ENCODE results near the gene CLCA1. TPM values are rescaled to one million over a fixed set of nuclear protein-coding genes. Genes with fewer than 3 reads are reported as not detected.

CLCA1 gene
- total RNA-seq, 1 donor from 2014 or later, result not detected

DNA sequence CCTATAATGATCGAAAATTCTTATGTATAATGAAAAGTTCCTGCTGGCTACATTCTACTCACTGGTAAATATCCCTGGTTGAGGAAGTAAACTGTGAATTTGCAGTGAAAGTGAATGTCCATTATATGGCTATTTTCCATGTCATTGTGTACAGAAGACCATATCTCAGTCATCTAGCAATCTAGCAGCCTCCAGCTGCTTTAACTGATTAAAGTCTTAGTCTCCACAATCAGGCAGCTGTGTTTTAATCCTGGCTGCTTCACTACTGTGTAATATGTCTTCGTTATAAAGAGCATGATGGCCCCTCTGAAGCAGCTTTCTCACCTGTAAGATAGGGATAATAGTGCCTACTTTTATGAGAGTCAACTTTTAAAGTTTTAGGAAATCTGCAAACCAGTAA lies 33.4 kb upstream of the CLCA1 start:
- no peaks in the 10 kb centered on the region for H3K79me2 ChIP-seq (ENCODE audit: low read depth)
- H3K27me3 Mint-ChIP-seq (ENCODE audit: insufficient read depth, low read depth), result no peaks in the 10 kb centered on the region
- no peak overlapping the region for H3K4me3 ChIP-seq
- H3K27ac ChIP-seq, result no peak overlapping the region
- peak overlapping the region; percentile 50 for H3K27ac Mint-ChIP-seq
- no peak for DNase-seq (ENCODE audit: low spot score)
- no peaks in the 10 kb centered on the region for H3F3A ChIP-seq (ENCODE audit: low read depth)
- no peak overlapping the region for H2AFZ ChIP-seq (replicated peaks)
- no peak overlapping the region for H3K4me2 ChIP-seq
- H3K4me1 Mint-ChIP-seq, result peaks cover 25% of the 10 kb centered on the region
- H3K9ac ChIP-seq, result no peak overlapping the region
- H3K4me3 Mint-ChIP-seq, result no peak overlapping the region
- H4K20me1 ChIP-seq (ENCODE audit: low read depth), result no peaks in the 10 kb centered on the region
- TF ChIP-seq EZH2phosphoT487 (IDR thresholded peaks at IDR 0.05) (no peak), EZH2 (IDR thresholded peaks at IDR 0.05) (no peak)
- TF ChIP-seq, protein P1, sequence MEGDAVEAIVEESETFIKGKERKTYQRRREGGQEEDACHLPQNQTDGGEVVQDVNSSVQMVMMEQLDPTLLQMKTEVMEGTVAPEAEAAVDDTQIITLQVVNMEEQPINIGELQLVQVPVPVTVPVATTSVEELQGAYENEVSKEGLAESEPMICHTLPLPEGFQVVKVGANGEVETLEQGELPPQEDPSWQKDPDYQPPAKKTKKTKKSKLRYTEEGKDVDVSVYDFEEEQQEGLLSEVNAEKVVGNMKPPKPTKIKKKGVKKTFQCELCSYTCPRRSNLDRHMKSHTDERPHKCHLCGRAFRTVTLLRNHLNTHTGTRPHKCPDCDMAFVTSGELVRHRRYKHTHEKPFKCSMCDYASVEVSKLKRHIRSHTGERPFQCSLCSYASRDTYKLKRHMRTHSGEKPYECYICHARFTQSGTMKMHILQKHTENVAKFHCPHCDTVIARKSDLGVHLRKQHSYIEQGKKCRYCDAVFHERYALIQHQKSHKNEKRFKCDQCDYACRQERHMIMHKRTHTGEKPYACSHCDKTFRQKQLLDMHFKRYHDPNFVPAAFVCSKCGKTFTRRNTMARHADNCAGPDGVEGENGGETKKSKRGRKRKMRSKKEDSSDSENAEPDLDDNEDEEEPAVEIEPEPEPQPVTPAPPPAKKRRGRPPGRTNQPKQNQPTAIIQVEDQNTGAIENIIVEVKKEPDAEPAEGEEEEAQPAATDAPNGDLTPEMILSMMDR (IDR thresholded peaks at IDR 0.05), result no peak
- no peaks in the 10 kb centered on the region for H3K36me3 Mint-ChIP-seq
- H3K4me1 ChIP-seq, result no peaks in the 10 kb centered on the region
- no peaks in the 10 kb centered on the region for H3K27me3 ChIP-seq
- no peaks in the 10 kb centered on the region for H3K9me3 Mint-ChIP-seq
- no peaks in the 10 kb centered on the region for H3K36me3 ChIP-seq
- H3K9me3 ChIP-seq (ENCODE audit: low read depth), result no peaks in the 10 kb centered on the region

DNA sequence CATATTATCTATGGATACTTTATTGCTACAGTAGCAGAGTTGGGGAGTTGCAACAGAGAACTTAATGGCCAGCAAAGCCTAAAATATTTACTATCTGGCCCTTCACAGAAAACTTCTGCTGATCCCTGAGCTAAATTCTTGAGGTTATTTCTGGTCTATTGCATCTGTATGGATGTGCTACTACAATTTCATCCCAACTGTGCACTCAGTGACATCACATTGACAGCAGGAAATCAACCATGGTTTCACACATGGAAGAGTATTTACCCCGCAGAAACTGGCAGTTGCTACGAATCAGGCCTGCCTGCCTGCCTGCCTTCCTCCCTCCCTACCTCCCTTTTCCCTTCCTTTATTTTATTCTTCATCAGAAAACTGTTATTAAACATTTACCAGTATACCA lies 32.7 kb upstream of the CLCA1 start:
- Mint-ChIP-seq H3K27ac (no peak overlapping the region), H3K4me3 (peak overlapping the region; percentile 41), H3K27me3 (ENCODE audit: insufficient read depth, low read depth) (no peaks in the 10 kb centered on the region), H3K9me3 (no peaks in the 10 kb centered on the region), H3K36me3 (no peaks in the 10 kb centered on the region), H3K4me1 (peaks cover 25% of the 10 kb centered on the region)
- H3K9ac ChIP-seq, result no peak overlapping the region
- DNase-seq (ENCODE audit: low spot score), result no peak
- H2AFZ ChIP-seq (replicated peaks), result no peak overlapping the region
- H3K9me3 ChIP-seq (ENCODE audit: low read depth), result no peaks in the 10 kb centered on the region
- H3K36me3 ChIP-seq, result no peaks in the 10 kb centered on the region
- H3F3A ChIP-seq (ENCODE audit: low read depth), result no peaks in the 10 kb centered on the region
- no peak overlapping the region for H3K4me3 ChIP-seq
- no peaks in the 10 kb centered on the region for H4K20me1 ChIP-seq (ENCODE audit: low read depth)
- no peaks in the 10 kb centered on the region for H3K4me1 ChIP-seq
- H3K4me2 ChIP-seq, result no peak overlapping the region
- H3K27ac ChIP-seq, result no peak overlapping the region
- no peaks in the 10 kb centered on the region for H3K79me2 ChIP-seq (ENCODE audit: low read depth)
- no peaks in the 10 kb centered on the region for H3K27me3 ChIP-seq
- no peak for TF ChIP-seq EZH2 (IDR thresholded peaks at IDR 0.05)
- no peak for TF ChIP-seq EZH2phosphoT487 (IDR thresholded peaks at IDR 0.05)
- TF ChIP-seq, protein P1 (IDR thresholded peaks at IDR 0.05), result no peak

DNA sequence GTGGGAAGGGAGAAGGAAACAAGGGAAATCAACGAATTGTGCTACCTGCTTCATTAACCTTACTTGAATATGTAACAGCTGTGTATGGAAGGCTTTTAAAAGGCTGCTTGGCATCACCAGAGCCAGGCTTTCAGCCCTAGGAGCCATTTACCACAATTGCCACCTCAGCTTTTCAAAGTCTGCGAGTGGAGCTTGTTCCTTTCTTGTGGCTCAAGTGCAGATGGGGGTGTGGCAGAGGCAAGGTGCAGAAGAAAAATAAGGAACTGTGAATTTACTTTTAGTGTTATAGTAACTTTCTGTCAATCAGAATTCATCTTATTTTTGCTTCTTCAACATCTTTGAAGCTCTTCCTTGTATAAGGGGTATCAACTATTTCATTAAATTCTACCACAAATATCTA lies 27.1 kb upstream of the CLCA1 start:
- DNase-seq (ENCODE audit: low spot score), result no peak
- Mint-ChIP-seq H3K27me3 (ENCODE audit: insufficient read depth, low read depth) (no peaks in the 10 kb centered on the region), H3K36me3 (no peaks in the 10 kb centered on the region), H3K27ac (no peak overlapping the region), H3K9me3 (no peaks in the 10 kb centered on the region), H3K4me3 (no peak overlapping the region), H3K4me1 (peaks cover 6% of the 10 kb centered on the region)
- TF ChIP-seq, protein P1 (IDR thresholded peaks at IDR 0.05), result no peak
- no peak for TF ChIP-seq EZH2phosphoT487 (IDR thresholded peaks at IDR 0.05)
- no peak for TF ChIP-seq EZH2 (IDR thresholded peaks at IDR 0.05)
- Histone ChIP-seq H3K4me3 (no peak overlapping the region), H3K4me2 (no peak overlapping the region), H3K27me3 (no peaks in the 10 kb centered on the region), H3K27ac (no peak overlapping the region), H3K9ac (no peak overlapping the region), H3K36me3 (no peaks in the 10 kb centered on the region), H3K79me2 (ENCODE audit: low read depth) (no peaks in the 10 kb centered on the region), H4K20me1 (ENCODE audit: low read depth) (no peaks in the 10 kb centered on the region), H2AFZ (replicated peaks) (no peak overlapping the region), H3F3A (ENCODE audit: low read depth) (no peaks in the 10 kb centered on the region), H3K9me3 (ENCODE audit: low read depth) (no peaks in the 10 kb centered on the region), H3K4me1 (no peaks in the 10 kb centered on the region)
